ENCODE measurements around the gene ZP1. TPM values are rescaled to one million over a fixed set of nuclear protein-coding genes. Genes with fewer than 3 reads are reported as not detected.

The ZP1 gene
- total and polyA plus RNA-seq, 2 of the 13 experiments (the other 11 are each of a cell fraction or from before 2014, with no cell fraction given) = 0.16 TPM; not detected in 1

DNA sequence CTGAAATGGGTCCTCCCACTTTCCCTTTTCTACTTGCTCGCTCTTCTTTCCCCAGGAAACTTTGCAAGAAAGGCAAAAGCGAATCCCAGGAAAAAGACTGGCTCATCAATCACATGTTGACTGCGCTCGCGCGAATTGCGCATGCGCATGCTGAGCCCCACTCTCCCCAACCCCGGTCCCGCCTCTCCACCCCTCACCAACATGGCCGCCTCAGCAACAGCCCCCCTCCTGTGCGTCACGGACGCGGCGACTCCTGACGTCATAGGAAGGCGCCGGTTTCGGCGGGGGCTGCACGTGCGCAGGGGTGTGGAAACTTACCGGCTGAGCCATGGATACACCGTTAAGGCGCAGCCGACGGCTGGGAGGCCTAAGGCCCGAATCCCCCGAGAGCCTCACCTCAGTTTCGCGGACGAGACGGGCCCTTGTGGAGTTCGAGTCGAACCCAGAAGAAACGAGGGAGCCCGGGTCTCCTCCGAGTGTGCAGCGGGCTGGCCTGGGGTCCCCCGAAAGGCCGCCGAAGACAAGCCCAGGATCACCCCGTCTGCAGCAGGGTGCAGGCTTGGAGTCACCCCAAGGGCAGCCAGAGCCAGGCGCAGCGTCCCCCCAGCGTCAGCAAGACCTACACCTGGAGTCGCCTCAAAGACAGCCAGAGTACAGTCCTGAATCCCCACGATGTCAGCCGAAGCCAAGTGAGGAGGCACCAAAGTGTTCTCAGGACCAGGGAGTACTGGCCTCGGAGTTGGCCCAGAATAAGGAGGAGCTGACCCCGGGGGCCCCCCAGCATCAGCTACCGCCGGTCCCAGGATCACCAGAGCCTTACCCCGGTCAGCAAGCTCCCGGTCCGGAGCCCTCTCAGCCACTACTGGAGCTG is 25.3 kb upstream of the ZP1 start, which contains the start of gene CCDC86 (continued):
- TF ChIP-seq SSRP1 (CRISPR knock-in tag; IDR thresholded peaks at IDR 0.05) = no peak; the same call in 1 of the 2 replicates
- TF ChIP-seq, protein P1, sequence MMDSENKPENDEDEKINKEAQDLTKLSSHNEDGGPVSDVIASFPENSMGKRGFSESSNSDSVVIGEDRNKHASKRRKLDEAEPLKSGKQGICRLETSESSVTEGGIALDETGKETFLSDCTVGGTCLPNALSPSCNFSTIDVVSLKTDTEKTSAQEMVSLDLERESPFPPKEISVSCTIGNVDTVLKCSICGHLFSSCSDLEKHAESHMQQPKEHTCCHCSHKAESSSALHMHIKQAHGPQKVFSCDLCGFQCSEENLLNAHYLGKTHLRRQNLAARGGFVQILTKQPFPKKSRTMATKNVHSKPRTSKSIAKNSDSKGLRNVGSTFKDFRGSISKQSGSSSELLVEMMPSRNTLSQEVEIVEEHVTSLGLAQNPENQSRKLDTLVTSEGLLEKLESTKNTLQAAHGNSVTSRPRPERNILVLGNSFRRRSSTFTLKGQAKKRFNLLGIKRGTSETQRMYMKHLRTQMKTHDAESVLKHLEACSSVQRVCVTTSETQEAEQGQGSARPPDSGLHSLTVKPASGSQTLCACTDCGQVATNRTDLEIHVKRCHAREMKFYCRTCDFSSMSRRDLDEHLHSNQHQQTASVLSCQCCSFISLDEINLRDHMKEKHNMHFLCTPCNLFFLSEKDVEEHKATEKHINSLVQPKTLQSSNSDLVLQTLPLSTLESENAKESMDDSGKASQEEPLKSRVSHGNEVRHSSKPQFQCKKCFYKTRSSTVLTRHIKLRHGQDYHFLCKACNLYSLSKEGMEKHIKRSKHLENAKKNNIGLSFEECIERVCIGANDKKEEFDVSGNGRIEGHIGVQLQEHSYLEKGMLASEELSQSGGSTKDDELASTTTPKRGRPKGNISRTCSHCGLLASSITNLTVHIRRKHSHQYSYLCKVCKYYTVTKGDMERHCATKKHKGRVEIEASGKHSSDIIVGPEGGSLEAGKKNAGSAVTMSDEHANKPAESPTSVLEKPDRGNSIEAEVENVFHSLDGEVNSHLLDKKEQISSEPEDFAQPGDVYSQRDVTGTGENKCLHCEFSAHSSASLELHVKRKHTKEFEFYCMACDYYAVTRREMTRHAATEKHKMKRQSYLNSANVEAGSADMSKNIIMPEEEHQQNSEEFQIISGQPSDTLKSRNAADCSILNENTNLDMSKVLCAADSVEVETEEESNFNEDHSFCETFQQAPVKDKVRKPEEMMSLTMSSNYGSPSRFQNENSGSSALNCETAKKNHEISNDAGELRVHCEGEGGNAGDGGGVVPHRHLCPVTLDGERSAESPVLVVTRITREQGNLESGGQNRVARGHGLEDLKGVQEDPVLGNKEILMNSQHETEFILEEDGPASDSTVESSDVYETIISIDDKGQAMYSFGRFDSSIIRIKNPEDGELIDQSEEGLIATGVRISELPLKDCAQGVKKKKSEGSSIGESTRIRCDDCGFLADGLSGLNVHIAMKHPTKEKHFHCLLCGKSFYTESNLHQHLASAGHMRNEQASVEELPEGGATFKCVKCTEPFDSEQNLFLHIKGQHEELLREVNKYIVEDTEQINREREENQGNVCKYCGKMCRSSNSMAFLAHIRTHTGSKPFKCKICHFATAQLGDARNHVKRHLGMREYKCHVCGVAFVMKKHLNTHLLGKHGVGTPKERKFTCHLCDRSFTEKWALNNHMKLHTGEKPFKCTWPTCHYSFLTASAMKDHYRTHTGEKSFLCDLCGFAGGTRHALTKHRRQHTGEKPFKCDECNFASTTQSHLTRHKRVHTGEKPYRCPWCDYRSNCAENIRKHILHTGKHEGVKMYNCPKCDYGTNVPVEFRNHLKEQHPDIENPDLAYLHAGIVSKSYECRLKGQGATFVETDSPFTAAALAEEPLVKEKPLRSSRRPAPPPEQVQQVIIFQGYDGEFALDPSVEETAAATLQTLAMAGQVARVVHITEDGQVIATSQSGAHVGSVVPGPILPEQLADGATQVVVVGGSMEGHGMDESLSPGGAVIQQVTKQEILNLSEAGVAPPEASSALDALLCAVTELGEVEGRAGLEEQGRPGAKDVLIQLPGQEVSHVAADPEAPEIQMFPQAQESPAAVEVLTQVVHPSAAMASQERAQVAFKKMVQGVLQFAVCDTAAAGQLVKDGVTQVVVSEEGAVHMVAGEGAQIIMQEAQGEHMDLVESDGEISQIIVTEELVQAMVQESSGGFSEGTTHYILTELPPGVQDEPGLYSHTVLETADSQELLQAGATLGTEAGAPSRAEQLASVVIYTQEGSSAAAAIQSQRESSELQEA (CRISPR knock-in tag; IDR thresholded peaks at IDR 0.05; ENCODE audit: not compliant biosample characterization) = peak; percentile 76
- peak; percentile 69 for TF ChIP-seq HNRNPK (IDR thresholded peaks at IDR 0.05; ENCODE audit: low read depth, low read length, poor library complexity, severe bottlenecking)
- no peak for TF ChIP-seq ZNF451 (CRISPR knock-in tag; IDR thresholded peaks at IDR 0.05)
- peak; percentile 81; the same call in 1 of the 2 replicates for TF ChIP-seq ZSCAN31 (CRISPR knock-in tag; IDR thresholded peaks at IDR 0.05; ENCODE audit: low read depth)
- no peak for TF ChIP-seq ISX (CRISPR knock-in tag; conservative IDR thresholded peaks at IDR 0.05)
- TF ChIP-seq, protein P2, sequence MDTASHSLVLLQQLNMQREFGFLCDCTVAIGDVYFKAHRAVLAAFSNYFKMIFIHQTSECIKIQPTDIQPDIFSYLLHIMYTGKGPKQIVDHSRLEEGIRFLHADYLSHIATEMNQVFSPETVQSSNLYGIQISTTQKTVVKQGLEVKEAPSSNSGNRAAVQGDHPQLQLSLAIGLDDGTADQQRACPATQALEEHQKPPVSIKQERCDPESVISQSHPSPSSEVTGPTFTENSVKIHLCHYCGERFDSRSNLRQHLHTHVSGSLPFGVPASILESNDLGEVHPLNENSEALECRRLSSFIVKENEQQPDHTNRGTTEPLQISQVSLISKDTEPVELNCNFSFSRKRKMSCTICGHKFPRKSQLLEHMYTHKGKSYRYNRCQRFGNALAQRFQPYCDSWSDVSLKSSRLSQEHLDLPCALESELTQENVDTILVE (CRISPR knock-in tag; IDR thresholded peaks at IDR 0.05) = peak; percentile 83
- TF ChIP-seq, protein P3, sequence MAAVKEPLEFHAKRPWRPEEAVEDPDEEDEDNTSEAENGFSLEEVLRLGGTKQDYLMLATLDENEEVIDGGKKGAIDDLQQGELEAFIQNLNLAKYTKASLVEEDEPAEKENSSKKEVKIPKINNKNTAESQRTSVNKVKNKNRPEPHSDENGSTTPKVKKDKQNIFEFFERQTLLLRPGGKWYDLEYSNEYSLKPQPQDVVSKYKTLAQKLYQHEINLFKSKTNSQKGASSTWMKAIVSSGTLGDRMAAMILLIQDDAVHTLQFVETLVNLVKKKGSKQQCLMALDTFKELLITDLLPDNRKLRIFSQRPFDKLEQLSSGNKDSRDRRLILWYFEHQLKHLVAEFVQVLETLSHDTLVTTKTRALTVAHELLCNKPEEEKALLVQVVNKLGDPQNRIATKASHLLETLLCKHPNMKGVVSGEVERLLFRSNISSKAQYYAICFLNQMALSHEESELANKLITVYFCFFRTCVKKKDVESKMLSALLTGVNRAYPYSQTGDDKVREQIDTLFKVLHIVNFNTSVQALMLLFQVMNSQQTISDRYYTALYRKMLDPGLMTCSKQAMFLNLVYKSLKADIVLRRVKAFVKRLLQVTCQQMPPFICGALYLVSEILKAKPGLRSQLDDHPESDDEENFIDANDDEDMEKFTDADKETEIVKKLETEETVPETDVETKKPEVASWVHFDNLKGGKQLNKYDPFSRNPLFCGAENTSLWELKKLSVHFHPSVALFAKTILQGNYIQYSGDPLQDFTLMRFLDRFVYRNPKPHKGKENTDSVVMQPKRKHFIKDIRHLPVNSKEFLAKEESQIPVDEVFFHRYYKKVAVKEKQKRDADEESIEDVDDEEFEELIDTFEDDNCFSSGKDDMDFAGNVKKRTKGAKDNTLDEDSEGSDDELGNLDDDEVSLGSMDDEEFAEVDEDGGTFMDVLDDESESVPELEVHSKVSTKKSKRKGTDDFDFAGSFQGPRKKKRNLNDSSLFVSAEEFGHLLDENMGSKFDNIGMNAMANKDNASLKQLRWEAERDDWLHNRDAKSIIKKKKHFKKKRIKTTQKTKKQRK (IDR thresholded peaks at IDR 0.05; ENCODE audit: low read length) = no peak
- TF ChIP-seq IKZF1 (IDR thresholded peaks at IDR 0.05) = no peak
- no peak for TF ChIP-seq HNRNPH1 (optimal IDR thresholded peaks at IDR 0.05; ENCODE audit: low read depth, low read length)
- TF ChIP-seq GATAD1 (CRISPR knock-in tag; IDR thresholded peaks at IDR 0.05) = peak; percentile 97
- TF ChIP-seq GATAD2A (CRISPR knock-in tag; IDR thresholded peaks at IDR 0.05) = peak; percentile 63; the same call in 1 of the 2 replicates
- TF ChIP-seq, protein P4, sequence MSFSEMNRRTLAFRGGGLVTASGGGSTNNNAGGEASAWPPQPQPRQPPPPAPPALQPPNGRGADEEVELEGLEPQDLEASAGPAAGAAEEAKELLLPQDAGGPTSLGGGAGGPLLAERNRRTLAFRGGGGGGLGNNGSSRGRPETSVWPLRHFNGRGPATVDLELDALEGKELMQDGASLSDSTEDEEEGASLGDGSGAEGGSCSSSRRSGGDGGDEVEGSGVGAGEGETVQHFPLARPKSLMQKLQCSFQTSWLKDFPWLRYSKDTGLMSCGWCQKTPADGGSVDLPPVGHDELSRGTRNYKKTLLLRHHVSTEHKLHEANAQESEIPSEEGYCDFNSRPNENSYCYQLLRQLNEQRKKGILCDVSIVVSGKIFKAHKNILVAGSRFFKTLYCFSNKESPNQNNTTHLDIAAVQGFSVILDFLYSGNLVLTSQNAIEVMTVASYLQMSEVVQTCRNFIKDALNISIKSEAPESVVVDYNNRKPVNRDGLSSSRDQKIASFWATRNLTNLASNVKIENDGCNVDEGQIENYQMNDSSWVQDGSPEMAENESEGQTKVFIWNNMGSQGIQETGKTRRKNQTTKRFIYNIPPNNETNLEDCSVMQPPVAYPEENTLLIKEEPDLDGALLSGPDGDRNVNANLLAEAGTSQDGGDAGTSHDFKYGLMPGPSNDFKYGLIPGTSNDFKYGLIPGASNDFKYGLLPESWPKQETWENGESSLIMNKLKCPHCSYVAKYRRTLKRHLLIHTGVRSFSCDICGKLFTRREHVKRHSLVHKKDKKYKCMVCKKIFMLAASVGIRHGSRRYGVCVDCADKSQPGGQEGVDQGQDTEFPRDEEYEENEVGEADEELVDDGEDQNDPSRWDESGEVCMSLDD (CRISPR knock-in tag; IDR thresholded peaks at IDR 0.05; ENCODE audit: borderline replicate concordance) = 0 out of 2 replicates have a peak, but pooled peaks have one; percentile 24
